NCI-H1092 (cell line): ENCODE data around the gene HERC5.
"Not testable (repeated sequence)": the region's sequence is repeated elsewhere in the genome, so short reads cannot be mapped to it uniquely, and the experiment has no call there.

Experiments
- DNase-seq: peaks from one replicate; lab custom pipeline; 2025; lab: John Stamatoyannopoulos, UW

HERC5 gene

DNA sequence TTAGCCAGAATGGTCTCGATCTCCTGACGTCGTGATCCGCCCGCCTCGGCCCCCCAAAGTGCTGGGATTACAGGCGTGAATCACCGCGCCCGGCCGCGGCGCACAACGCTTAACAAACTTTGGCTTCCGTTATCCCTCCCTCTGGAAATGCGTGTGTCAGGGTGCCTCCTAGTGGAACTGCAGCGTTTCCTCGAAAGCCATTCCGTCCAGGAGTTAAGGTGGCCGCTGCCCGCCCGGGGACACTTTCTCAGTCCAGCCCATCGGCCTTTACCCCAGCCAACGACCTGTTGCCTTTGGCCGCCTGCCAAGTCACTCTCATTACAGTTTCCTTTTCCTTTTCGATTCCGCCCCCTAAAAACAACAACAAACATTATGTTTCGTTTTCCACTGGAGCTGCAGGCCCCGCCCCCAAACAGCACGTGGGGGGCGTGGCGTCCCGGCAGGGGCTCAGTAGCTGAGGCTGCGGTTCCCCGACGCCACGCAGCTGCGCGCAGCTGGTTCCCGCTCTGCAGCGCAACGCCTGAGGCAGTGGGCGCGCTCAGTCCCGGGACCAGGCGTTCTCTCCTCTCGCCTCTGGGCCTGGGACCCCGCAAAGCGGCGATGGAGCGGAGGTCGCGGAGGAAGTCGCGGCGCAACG is at the start of gene HERC5:
Gene HERC5, plus strand, starts transcription at position 450 of the 637 bp plus-strand sequence. Its CDS starts 151 bp downstream, at position 601.
- no peak for DNase-seq

DNA sequence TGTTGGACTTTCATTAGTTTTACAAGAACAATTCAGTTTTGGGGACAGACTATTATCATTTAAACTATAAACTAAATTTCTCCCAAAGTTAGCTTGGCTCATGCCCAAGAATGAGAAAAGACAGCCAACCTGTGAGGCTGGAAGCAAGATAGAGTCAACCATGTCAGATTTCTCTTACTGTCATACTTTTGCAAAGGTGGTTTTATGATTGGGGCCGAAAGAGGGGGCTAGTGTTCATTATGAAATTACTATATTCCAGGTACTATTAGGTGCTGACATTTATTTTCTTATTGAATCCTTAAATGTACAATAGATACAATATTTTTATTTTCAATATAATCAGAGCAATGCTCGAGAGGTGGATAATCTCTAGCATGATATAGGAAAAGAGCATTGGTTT is 47.7 kb upstream of the HERC5 start:
- no peak for DNase-seq

DNA sequence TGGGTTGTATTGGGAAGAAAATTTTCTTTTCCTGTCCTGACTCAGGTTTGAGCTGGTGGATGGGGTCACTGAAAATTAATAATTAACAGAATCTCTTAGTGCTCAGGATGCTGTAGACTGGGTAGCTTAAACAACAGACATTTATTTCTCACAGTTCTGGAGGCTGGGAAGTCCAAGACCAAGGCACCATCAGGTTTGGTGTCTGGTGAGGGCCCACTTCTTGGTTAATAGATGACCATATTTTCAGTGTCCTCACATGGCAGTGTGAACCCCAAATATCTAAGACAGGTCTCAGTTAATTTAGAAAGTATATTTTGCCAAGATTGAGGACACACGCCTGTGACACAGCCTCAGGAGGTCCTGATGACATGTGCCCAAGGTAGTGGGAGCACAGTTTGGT is 47.1 kb upstream of the HERC5 start:
- DNase-seq = no peak

DNA sequence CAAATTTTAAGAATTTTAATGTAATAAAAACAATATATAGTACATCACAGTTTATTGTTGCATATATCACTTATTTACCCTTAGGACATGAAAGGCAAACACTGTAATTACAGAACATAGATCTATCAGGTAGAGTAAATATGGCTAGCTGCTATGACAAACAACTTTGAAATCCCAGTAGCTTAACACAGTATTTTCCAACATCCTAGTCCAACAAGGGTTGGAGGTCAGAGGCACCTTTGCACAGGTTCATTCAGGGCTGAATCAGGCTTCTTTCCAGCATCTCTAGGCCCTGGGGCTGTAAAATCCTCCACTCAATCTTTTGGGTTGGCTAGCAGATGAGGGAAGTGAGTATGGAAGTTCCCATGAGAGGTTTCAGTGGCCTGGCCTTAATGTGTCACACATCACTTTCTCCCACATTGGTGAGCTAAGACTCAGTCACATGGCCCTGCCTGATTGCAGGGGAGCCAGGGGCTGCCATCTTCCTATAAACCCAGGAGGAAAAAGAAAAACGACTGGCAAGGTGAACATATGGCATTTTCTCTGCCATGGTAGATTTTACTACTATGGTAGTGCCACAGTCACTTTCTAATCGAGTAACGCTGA is 45.3 kb upstream of the HERC5 start:
- no peak for DNase-seq

DNA sequence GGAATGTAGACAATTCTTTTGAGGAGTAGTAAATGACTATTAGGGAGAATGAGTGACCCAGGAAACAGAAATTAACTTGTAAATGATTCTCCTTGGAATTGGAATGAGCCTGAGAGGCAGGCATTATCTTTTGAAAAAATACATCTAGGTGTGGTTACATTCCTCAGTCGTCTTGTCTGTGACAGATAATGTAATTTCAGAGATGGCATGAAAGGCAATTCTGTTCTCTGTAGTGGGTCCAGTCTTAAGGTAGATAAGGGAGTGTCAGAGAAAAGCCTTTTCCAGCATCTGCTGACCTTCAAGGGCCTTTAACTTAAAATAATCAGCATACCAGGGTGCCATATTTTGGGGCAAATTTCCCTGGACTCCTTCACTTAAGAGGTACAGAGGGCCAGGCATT is 43.1 kb upstream of the HERC5 start:
- no peak for DNase-seq

DNA sequence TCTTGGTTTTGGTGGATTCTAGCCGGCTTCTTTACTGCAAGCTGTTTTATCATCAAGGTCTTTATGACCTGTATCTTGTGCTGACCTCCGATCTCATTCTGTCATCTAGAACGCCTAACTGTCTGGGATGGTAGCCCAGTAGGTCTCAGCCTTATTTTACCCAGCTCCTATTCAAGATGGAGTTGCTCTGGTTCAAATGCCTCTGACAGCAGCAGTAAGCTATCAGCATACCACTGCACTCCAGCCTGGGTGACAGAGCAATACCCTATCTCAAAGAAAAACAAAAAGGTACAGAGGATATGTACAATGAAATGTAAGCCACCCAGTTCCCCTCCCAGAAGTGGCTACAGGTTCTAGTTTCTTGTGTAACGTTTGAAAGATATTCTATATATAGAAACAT is 42.2 kb upstream of the HERC5 start:
- no peak for DNase-seq

DNA sequence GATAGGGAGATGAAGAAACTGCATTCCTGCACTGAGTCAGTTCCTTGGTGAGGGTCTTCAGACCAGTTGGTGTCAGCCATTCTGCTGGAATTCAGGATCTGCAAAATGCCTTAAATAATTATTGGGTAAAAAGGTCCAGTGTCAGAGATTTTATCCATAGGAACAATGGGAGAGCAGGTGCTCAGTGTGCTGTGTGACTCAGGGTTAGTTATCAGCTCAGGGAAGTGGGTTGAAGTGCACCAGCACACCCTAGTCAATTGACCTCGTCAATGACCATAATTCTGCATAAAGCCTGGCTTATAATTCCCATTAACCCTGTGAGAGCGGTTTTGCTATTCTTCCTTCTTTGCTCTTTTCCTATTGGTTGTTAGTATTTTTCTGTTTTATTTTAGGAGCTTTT is 40.9 kb upstream of the HERC5 start:
- DNase-seq = no peak

DNA sequence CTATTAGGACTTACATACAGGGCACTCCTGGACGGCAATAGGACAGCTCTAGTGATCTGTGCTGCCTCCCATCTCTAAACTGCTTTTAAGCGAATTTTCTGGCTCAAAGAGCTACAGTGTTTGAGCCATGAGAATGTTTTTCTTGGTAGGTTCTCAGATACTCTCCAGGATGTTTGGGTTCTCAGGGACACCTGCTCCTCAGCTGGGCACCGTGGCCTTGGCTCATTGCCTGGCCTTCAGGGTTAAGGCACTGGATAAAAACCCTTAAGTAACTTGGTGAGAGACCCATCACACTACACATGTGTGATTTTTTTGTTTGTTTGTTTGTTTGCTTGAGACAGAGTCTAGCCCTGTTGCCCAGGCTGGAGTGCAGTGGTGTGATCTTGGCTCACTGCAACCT is 38.5 kb upstream of the HERC5 start:
- DNase-seq = no peak

DNA sequence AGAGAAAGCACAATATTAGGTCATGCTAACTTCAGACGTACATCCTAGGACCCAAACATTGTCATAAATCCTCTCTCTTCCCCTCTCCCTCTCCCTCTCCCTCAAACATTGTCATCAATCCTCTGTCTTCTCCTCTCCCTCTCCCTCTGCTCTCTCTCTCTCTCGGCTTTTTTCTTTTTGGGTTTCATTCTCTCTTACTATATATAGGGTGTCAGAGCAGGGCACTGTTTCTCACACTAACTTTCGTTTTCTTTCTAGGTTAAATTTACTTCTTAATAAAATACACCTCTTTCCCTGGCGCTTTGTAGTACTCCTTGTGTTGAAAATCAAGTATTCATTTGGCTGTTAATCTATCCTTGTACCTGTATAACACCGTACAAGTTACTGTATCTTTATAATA is 37.0 kb upstream of the HERC5 start:
- no peak for DNase-seq

DNA sequence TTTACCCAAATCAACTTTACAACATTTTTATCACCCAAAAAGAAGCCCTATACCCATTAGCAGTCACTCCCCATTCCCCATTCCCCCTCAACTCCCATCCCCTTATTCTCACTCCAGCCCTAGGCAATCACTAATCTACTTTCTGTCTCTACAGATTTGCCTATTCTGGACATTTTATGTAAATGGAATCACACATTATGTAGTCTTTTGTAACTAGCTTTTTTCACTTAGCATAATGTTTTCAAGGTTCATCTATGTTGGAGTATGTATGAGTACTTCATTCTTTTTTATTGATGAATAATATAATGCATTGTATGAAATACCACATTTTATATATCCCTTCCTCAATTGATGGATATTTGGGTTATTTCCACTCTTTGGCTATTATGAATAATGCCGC is 36.1 kb upstream of the HERC5 start:
- no peak for DNase-seq

DNA sequence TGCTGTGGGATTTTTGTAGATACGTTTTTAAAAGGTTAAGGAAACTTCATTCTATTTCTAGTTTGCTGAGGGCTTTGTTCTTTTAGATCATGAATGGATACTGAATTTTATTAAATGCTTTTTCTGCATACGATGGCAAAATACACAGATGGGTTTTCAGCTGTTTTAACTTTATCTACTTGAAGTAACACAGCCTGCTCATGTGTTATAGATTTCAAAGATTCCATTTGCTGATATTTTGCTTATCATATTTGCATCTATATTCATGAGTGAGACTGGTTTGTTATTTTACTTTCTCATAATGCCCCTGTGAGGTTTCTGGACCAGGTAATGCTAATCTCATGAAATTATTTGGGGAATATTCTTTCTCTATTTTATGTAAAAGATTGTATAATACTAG is 34.5 kb upstream of the HERC5 start:
- no peak for DNase-seq

DNA sequence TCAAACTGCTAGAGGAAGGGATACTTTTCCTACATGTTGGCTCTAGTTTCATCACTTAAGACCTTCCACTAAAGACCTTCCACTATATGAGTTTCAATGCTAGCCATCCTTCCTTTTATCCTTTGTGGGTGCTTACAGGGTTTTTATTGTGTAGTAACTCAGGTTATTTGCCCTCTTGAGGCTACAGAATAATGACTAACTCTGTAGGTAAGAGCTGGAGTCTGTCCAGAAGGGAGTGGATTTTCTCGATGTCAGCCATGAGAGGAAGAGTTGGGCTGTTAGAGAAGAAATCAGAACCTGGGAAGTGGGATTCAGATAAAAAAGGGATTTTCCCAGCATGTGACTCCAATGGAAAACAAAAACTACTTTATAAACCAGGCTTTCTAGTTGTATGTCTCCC is 27.5 kb upstream of the HERC5 start:
- no peak for DNase-seq

DNA sequence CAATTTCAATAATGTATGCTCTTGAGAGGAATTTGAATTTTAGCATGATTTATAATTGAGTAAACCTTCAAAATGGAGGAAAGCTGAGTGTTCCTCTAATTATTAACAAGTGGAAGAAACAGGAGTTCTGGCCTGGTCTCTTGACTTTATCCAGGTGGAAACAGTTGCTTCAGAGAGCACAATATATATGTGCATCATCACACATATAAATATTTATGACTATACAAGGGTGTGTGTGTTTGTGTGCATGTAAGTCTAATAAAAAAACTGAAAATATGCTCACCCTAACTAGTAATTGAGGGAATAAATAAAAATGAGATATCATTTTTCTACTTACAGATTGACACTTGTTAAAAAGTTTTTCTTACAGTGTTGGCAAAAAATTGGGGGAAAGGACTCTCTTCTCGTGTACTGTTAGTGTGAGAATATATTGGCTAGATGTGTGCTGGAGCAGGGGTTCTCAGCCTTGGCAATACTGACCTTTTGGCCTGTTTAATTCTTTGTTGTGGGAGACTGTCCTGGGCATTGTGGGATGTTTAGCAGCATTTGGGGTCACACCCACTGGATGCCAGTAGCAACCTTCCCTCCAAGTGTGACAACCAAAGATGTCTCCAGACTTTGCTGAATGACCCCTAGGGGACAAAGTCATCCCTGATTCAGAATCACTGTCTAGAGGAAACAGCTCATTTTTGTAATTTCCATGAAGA is 20.8 kb upstream of the HERC5 start:
- DNase-seq = no peak

DNA sequence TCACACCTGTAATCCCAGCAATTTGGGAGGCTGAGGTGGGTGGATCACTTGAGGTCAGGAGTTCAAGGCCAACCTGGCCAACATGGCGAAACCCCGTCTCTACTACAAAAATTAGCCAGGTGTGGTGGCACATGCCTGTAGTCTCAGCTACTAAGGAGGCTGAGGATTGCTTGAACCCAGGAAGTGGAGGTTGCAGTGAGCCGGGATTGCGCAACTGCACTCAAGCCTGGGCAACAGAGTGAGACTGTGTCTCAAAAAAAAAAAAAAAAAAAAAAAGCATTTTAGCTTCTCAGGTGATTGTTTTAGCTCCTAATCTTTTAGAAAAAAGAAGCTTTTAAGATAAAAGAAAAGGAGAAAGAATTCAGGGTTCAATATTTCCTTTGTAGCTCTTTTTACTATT is 19.0 kb upstream of the HERC5 start:
- not testable (repeated sequence) for DNase-seq

DNA sequence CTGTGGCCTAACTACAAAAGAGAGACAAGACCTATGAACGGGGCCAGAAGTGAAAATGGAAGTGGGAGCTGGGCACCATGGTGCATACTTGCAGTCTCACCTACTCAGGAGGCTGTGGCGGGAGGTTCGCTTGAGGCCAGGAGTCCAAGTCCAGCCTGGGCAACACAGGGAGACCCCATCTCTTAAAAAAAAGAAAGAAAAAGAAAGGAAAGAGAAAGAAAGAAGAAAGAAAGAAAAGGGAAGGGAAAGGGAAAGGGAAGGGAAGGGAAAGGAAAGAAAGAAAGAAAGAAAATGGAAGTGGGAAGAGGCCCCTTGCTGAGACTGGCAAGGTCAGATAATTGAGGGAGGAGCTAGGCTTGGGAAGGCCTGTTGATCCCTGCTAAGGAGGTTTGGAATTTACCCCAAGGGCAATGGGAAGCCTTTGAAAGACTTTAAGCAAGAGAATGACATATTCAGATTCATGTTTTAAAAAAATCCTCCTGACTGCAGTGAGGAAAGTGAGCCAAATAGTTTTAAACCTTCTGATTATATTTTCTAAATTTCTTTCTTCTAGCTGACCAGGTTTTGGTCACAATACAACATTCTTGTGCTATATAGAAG is 17.7 kb upstream of the HERC5 start:
- no peak for DNase-seq

DNA sequence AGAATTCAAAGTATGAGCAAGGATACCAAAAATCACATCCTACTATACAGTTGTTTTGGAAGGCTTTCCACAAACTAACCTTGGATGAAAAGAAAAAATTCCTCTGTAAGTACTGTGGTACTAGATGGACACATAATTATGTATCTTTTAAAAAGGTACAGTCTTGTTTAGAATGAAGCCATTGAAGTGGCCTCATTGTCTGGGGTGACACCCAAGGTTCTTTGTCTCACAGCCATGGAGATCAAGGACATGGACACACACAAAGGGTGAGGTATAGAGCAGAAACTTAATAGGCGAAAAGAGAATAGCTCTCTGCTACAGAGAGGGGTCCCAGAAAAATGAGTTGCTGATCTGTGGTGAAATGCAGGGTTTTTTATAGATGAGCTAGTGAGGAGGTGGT is 16.8 kb upstream of the HERC5 start:
- DNase-seq = no peak

DNA sequence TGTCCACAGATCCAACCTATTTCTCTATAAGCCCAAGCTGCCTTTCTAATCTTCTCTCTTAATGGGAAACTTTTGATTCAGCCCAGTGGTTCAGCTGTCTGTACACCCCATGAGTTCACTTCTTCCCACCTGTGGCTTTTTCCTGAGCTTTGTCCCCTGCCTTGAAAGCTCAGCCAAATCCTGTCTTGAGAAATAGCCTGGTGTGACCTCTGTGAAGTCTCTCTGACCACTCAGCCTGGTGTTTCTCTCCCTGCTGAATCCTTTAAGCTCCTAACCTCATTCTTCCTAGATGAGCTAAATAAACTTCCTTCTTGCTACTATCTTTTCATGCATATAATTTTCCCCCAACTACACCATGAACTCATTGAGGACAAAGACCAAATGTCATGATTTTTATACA is 15.2 kb upstream of the HERC5 start:
- DNase-seq = no peak

DNA sequence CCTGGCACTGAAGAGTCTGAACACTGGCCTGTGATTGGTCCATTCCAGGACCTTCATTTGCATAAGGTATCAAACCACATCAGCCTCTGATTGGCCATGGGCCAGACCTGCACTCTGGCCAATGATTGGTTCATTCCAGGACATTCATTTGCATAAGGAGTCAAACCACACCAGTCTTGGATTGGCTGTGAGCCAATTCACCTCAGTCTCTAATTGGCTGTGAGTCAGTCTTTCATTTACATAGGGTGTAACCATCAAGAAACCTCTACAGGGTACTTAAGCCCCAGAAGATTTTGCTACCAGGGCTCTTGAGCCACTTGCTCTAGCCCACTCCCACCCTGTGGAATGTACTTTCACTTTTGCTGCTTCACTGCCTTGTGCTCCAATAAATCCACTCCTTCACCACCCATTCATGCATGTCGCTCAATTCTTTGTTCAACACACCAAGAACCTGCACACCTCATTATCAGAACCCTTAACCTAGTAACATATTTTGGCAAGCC is 14.2 kb upstream of the HERC5 start:
- DNase-seq = no peak

DNA sequence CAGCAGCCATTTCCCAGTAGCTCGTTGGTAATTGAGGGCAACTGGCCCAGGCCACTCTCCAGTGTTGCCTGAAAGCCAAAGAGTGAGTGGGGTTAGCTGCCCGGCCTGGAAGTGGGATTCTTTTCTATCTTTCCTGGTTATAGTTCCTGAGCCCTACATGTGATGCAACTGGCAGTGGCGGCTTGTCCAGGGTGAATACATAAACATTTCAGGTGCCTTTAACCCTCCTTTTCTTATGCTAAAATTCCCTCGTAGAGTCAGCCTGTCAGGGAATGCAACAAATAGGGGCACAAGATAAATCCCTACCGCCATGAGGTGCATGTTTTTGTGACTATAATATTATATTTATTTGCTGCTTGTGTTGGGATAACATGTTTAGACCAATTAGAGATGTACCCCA is 13.4 kb upstream of the HERC5 start:
- no peak for DNase-seq

DNA sequence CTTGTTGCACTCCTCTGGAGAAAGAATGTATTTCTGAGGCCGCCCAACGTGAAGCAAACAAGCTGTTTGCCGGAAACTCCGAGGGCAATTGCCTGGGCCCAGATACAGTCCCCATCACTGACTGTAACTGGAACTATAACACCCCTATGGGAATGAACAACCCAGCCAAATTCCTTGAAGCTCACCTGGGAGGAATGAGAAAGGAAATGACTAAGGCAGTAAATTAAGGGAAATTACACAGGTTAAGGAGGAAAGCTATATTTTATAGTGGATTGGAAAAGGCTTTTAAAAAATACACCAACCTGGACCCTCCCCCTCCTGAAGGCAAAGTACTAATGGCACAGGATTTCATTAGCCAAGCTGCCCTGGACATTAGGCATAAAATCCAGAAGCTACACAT is 11.7 kb upstream of the HERC5 start:
- DNase-seq = no peak

DNA sequence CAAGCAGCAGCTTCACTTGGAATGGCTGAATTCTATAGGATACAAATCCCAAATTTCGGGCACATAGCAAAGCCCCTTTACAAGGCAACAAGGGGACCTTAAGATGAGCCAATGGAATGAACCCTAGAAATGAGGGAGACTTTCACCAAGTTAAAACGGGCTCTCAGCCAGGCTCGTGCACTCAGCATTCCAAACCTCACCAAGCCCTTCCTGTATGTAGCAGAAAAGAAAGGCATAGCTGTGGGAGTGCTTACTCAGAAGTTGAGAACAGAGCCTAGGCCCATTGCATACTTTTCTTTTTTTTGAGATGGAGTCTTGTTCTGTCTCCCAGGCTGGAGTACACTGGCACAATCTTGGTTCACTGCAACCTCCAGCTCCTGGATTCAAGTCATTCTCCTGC is 10.8 kb upstream of the HERC5 start:
- DNase-seq = no peak

DNA sequence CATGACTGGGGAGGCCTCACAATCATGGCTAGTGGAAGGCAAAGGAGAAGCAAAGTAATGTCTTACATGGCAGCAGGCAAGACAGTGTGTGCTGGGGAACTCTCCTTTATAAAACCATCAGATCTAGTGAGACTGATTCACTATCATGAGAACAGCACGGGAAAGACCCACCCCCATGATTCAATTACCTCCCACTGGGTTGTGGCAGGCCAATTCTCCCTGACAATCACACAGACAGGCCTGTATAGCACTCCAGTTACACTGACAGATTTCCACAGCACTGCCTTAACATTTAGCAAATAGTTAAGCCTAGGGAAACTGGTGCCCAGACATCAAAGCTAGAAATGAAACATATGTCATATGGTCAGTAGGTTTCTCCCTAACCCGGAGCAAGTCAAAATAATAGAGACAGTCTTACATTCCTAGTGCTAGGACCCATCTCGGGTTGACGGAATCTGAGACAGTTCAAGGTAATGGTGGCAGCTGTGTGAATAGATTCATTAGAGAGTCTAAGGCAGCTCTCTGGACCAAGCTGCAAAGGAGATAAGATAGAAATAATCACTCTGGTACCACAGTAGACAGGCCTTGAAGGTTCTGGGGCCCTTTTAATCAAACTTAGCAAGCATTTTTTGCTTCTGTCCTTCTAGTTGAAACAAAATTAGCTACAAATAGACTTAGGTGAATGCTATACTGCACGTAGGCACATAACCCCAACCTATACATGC is 9.4 kb upstream of the HERC5 start:
- DNase-seq = no peak
